HL-60 (cell line): ENCODE data around the gene DENND5A.

Experiments
- GABPA ChIP-seq: IDR thresholded peaks from 2 replicates; pipeline ENCODE4 v1.6.1; 2012; ENCODE audit warnings: low read depth
- POLR2AphosphoS5 ChIP-seq: IDR thresholded peaks from 2 replicates; pipeline ENCODE4 v1.6.1; 2012; ENCODE audit warnings: low read depth
- REST ChIP-seq: IDR thresholded peaks from 2 replicates; pipeline ENCODE4 v1.6.1; 2012; ENCODE audit warnings: low read depth; ENCODE audit not compliant: insufficient replicate concordance
- SPI1 ChIP-seq: IDR thresholded peaks from 2 replicates; pipeline ENCODE4 v1.6.1; 2012; ENCODE audit warnings: low read depth, mild to moderate bottlenecking, borderline replicate concordance
- TF ChIP-seq, protein P1 (sequence below): IDR thresholded peaks from one replicate; pipeline ENCODE4 v1.5.1; 2011; ENCODE audit warnings: low read length, control low read depth, inconsistent platforms; ENCODE audit not compliant: insufficient read depth

GRCh38 chr11:9142732-9143131, 122.4 kb downstream of the DENND5A start:
- TF ChIP-seq, protein P1, sequence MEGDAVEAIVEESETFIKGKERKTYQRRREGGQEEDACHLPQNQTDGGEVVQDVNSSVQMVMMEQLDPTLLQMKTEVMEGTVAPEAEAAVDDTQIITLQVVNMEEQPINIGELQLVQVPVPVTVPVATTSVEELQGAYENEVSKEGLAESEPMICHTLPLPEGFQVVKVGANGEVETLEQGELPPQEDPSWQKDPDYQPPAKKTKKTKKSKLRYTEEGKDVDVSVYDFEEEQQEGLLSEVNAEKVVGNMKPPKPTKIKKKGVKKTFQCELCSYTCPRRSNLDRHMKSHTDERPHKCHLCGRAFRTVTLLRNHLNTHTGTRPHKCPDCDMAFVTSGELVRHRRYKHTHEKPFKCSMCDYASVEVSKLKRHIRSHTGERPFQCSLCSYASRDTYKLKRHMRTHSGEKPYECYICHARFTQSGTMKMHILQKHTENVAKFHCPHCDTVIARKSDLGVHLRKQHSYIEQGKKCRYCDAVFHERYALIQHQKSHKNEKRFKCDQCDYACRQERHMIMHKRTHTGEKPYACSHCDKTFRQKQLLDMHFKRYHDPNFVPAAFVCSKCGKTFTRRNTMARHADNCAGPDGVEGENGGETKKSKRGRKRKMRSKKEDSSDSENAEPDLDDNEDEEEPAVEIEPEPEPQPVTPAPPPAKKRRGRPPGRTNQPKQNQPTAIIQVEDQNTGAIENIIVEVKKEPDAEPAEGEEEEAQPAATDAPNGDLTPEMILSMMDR, result no peak
- TF ChIP-seq POLR2AphosphoS5, result no peak
- no peak for TF ChIP-seq REST
- no peak for TF ChIP-seq GABPA
- TF ChIP-seq SPI1, result no peak
